ENCODE results near the gene FMO4. TPM values are rescaled to one million over a fixed set of nuclear protein-coding genes. Genes with fewer than 3 reads are reported as not detected.
A peak's percentile ranks its signal among the peaks of the same experiment; 100 is the strongest.

FMO4 gene
- total and polyA plus RNA-seq, 9 of the 15 experiments (the other 6 are each of a cell fraction or from before 2014, with no cell fraction given): 0.25 to 1.1 (median 0.54) TPM; not detected in 2

DNA sequence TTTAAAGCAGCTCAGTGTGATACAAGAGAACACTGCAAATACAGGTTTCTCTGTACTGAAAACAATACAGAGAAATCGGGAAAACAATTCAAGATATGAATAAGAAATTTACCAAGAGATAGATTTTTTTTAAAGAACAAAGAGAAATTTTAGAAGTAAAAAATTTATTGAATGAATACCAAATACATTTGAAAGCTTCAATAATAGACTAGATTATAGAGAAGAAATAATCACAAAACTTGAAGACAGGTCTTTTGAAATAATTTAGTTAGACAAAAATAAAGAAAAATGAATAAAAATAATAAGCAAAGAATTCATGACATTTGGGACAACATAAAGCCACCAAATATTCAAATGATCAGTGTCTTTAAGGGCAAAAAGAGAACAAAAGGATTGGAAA is 13.6 kb upstream of the FMO4 start:
- no peak for DNase-seq (ENCODE audit: extremely low read depth in 1 of 4, low spot score in 3 of 4)
- BruUV-seq (replicated peaks): no TSS peak
- ChIA-PET CTCF (ENCODE audit: low intra/inter-chr PET ratio) (no interaction called here), POLR2A (no interaction called here)
- TF ChIP-seq NEUROD1 (IDR thresholded peaks at IDR 0.05; ENCODE audit: borderline replicate concordance, low read depth, low read length, partially characterized antibody) (no peak), ZNF175 (CRISPR knock-in tag; IDR thresholded peaks at IDR 0.05; ENCODE audit: low read depth) (no peak), TRIM28 (IDR thresholded peaks at IDR 0.05) (peak; percentile 86; the same call in 1 of the 2 replicates)
- TF ChIP-seq, protein P1, sequence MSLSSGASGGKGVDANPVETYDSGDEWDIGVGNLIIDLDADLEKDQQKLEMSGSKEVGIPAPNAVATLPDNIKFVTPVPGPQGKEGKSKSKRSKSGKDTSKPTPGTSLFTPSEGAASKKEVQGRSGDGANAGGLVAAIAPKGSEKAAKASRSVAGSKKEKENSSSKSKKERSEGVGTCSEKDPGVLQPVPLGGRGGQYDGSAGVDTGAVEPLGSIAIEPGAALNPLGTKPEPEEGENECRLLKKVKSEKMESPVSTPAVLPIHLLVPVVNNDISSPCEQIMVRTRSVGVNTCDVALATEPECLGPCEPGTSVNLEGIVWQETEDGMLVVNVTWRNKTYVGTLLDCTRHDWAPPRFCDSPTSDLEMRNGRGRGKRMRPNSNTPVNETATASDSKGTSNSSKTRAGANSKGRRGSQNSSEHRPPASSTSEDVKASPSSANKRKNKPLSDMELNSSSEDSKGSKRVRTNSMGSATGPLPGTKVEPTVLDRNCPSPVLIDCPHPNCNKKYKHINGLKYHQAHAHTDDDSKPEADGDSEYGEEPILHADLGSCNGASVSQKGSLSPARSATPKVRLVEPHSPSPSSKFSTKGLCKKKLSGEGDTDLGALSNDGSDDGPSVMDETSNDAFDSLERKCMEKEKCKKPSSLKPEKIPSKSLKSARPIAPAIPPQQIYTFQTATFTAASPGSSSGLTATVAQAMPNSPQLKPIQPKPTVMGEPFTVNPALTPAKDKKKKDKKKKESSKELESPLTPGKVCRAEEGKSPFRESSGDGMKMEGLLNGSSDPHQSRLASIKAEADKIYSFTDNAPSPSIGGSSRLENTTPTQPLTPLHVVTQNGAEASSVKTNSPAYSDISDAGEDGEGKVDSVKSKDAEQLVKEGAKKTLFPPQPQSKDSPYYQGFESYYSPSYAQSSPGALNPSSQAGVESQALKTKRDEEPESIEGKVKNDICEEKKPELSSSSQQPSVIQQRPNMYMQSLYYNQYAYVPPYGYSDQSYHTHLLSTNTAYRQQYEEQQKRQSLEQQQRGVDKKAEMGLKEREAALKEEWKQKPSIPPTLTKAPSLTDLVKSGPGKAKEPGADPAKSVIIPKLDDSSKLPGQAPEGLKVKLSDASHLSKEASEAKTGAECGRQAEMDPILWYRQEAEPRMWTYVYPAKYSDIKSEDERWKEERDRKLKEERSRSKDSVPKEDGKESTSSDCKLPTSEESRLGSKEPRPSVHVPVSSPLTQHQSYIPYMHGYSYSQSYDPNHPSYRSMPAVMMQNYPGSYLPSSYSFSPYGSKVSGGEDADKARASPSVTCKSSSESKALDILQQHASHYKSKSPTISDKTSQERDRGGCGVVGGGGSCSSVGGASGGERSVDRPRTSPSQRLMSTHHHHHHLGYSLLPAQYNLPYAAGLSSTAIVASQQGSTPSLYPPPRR (CRISPR knock-in tag; IDR thresholded peaks at IDR 0.05; ENCODE audit: borderline replicate concordance): no peak
- H3K4me1 ChIP-seq (replicated peaks in 1 of 2; ENCODE audit: control insufficient read depth in 2 of 2, insufficient read depth in 2 of 2, low read length in 2 of 2): no peaks in the 10 kb centered on the region
- no peak overlapping the region for H2AFZ ChIP-seq (ENCODE audit: low read depth, low read length)
- 0% methylated on average over 1 of the region's 1 CpG for WGBS (ENCODE audit: insufficient coverage, low coverage, missing lambda C conversion rate)
- no peaks in the 10 kb centered on the region for H3K27me3 ChIP-seq (ENCODE audit: control insufficient read depth in 2 of 2, insufficient read depth in 2 of 2, low read length in 2 of 2)
- FAIRE-seq: no peak
- no peaks in the 10 kb centered on the region for H3K79me2 ChIP-seq (ENCODE audit: control insufficient read depth, insufficient read depth, low read length)
- H3K36me3 ChIP-seq (ENCODE audit: control insufficient read depth, insufficient read depth, low read length): no peaks in the 10 kb centered on the region
- H3K4me2 ChIP-seq (ENCODE audit: insufficient read depth, low read length): no peak overlapping the region
- in situ Hi-C loops (cut with MboI): no loop called here
- no peak overlapping the region for H3K27ac ChIP-seq (ENCODE audit: extremely low read depth, low read depth, low read length)
- no peaks in the 10 kb centered on the region for H4K20me1 ChIP-seq (replicated peaks; ENCODE audit: control insufficient read depth, insufficient read depth, low read length)
- no peak overlapping the region for H3K9ac ChIP-seq (ENCODE audit: insufficient read depth in 1 of 2, low read depth in 2 of 2, low read length in 2 of 2)
- H3K9me3 ChIP-seq (replicated peaks; ENCODE audit: control insufficient read depth, insufficient read depth, low read depth, low read length): no peaks in the 10 kb centered on the region
- H3K9me1 ChIP-seq (ENCODE audit: control insufficient read depth, insufficient read depth, low read length): no peaks in the 10 kb centered on the region
- H3K4me3 ChIP-seq: no peak overlapping the region
- intact Hi-C loops (cut with micrococcal nuclease): no loop called here
- ATAC-seq: no peak
